ENCODE data around the gene RDH11.

RDH11 gene

GRCh38 chr14:67645414-67645813 lies 50.1 kb downstream of the RDH11 start:
- no peak for DNase-seq

- no peak for DNase-seq
Measured at GRCh38 chr14:67644428-67644827, 51.1 kb downstream of the RDH11 start.

GRCh38 chr14:67643713-67644112 lies 51.9 kb downstream of the RDH11 start:
- DNase-seq, result no peak

- no peak for DNase-seq
Measured at GRCh38 chr14:67641902-67642749, 53.4 kb downstream of the RDH11 start.

- DNase-seq, result no peak
Measured at GRCh38 chr14:67641480-67641879, 54.1 kb downstream of the RDH11 start.

GRCh38 chr14:67638642-67639041 lies 56.9 kb downstream of the RDH11 start:
- no peak for DNase-seq

GRCh38 chr14:67636361-67636919 lies 59.1 kb downstream of the RDH11 start:
- no peak for DNase-seq

- DNase-seq, result no peak
Measured at GRCh38 chr14:67633451-67634147, 62.0 kb downstream of the RDH11 start.

GRCh38 chr14:67630938-67631337 lies 64.6 kb downstream of the RDH11 start:
- DNase-seq, result no peak

- DNase-seq, result no peak
Measured at GRCh38 chr14:67630186-67630585, 65.4 kb downstream of the RDH11 start.

GRCh38 chr14:67627519-67627918 lies 68.0 kb downstream of the RDH11 start:
- DNase-seq, result no peak
